BE2C (cell line): ENCODE data around the gene HEPACAM.
"Not testable (repeated sequence)": the region's sequence is repeated elsewhere in the genome, so short reads cannot be mapped to it uniquely, and the experiment has no call there.

Experiments
- DNase-seq: peaks from one replicate; pipeline ENCODE4 v3.0.0-alpha.2; 2020
- H3K27me3 ChIP-seq: fragments of 250-450 bp; sonication (Bioruptor Pico); 2 replicates; pipeline ENCODE4 v1.5.1; 2020; ENCODE audit warnings: mild to moderate bottlenecking
- H3K36me3 ChIP-seq: fragments of 250-450 bp; sonication (Bioruptor Pico); 2 replicates; pipeline ENCODE4 v1.5.1; 2020; ENCODE audit warnings: mild to moderate bottlenecking
- H3K4me1 ChIP-seq: fragments of 250-450 bp; sonication (Bioruptor Pico); 2 replicates; pipeline ENCODE4 v1.5.1; 2020
- H3K4me3 ChIP-seq: 2 replicates; pipeline ENCODE4 v1.5.1; 2011; ENCODE audit warnings: low read depth, low read length
- H3K9me3 ChIP-seq: fragments of 250-450 bp; sonication (Bioruptor Pico); 2 replicates; pipeline ENCODE4 v1.5.1; 2020
- TF ChIP-seq, protein P1 (sequence below): IDR thresholded peaks from 2 replicates; pipeline ENCODE4 v1.5.1; 2012; ENCODE audit warnings: mild to moderate bottlenecking, low read depth, low read length

HEPACAM gene

DNA sequence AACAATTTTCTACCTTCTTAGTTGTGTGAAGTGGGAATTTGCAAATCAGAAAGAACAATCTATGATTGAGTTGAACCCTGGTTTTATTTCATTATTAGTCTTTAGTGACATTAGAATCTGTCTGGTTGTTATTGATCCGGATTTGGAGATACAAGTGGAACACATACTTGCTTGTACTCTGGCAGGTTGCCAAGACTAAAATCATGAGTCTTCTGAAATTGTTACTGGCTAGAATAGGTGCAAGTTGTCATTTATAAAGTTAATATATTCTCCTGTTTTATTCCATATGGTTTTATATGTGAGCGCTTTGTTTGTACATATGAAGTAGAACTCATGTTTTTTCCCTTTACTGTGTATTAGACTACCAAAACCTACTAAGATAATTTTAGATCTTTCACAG is 41.2 kb upstream of the HEPACAM start:
- no peaks in the 10 kb centered on the region for H3K36me3 ChIP-seq
- no peaks in the 10 kb centered on the region for H3K4me1 ChIP-seq
- DNase-seq, result no peak
- TF ChIP-seq, protein P1, sequence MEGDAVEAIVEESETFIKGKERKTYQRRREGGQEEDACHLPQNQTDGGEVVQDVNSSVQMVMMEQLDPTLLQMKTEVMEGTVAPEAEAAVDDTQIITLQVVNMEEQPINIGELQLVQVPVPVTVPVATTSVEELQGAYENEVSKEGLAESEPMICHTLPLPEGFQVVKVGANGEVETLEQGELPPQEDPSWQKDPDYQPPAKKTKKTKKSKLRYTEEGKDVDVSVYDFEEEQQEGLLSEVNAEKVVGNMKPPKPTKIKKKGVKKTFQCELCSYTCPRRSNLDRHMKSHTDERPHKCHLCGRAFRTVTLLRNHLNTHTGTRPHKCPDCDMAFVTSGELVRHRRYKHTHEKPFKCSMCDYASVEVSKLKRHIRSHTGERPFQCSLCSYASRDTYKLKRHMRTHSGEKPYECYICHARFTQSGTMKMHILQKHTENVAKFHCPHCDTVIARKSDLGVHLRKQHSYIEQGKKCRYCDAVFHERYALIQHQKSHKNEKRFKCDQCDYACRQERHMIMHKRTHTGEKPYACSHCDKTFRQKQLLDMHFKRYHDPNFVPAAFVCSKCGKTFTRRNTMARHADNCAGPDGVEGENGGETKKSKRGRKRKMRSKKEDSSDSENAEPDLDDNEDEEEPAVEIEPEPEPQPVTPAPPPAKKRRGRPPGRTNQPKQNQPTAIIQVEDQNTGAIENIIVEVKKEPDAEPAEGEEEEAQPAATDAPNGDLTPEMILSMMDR, result no peak
- H3K9me3 ChIP-seq, result no peaks in the 10 kb centered on the region
- H3K27me3 ChIP-seq, result no peaks in the 10 kb centered on the region
- H3K4me3 ChIP-seq, result no peak overlapping the region

DNA sequence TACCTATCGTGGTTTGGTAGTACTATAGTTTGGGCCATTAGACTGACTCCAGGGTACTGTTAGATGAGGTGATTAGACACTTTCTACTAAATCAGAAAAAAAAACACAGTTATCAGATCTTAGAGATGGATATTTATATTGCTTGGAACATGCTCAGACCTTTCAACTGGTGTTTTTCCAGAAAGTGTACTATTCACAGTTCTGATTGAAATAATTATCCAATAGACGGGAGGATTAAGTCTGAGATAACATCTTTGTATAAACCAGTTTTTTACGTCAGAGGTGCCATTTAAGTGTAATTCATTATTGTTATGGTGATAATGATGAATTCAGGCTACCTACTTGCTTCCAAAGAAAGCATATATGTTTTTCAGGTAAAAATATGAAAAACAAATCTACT is 40.7 kb upstream of the HEPACAM start:
- DNase-seq, result no peak
- TF ChIP-seq, protein P1, result no peak
- Histone ChIP-seq H3K4me3 (no peak overlapping the region), H3K4me1 (no peaks in the 10 kb centered on the region), H3K9me3 (no peaks in the 10 kb centered on the region), H3K27me3 (no peaks in the 10 kb centered on the region), H3K36me3 (no peaks in the 10 kb centered on the region)

DNA sequence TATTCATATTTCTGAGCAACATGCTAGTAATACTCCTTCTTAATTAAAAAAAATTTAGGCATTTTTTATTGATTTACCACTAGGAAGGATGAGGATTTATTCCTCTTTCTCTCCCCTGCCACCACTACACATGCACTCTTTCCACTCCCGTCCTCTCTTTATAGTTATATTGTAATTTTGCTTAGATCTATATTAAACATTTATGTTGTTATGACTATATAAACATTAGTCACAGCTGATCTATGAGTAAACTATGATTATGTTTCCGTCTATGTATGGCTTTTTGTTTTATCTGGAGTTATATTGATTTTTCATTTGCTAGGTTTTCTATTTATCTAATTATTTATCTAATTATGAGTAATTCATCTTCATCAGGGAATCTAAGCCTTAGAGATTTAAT is 36.0 kb upstream of the HEPACAM start:
- Histone ChIP-seq H3K4me3 (no peak overlapping the region), H3K4me1 (no peaks in the 10 kb centered on the region), H3K9me3 (no peaks in the 10 kb centered on the region), H3K36me3 (no peaks in the 10 kb centered on the region), H3K27me3 (no peaks in the 10 kb centered on the region)
- TF ChIP-seq, protein P1, result no peak
- DNase-seq, result no peak

DNA sequence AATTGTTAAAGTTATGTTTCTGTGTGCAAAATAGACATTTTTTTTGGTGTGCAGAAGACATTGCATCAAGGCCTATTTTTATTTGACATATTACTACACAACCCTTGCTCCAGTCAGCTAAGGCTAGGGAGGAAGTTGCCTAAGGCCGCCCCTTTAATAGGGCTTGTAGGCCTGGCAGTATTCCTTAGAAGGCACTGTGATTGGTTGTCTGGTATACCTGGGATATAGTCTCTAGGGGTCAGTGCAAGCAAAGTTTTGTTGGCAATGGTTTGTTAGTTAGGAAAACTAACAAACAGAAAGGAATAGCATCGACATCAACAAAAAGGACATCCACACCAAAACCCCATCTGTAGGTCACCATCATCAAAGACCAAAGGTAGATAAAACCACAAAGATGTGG is 35.1 kb upstream of the HEPACAM start:
- no peaks in the 10 kb centered on the region for H3K9me3 ChIP-seq
- no peak for DNase-seq
- TF ChIP-seq, protein P1, result peak; percentile 10; the same call in 1 of the 2 replicates
- H3K4me3 ChIP-seq, result no peak overlapping the region
- H3K27me3 ChIP-seq, result no peaks in the 10 kb centered on the region
- H3K36me3 ChIP-seq, result no peaks in the 10 kb centered on the region
- H3K4me1 ChIP-seq, result no peaks in the 10 kb centered on the region

DNA sequence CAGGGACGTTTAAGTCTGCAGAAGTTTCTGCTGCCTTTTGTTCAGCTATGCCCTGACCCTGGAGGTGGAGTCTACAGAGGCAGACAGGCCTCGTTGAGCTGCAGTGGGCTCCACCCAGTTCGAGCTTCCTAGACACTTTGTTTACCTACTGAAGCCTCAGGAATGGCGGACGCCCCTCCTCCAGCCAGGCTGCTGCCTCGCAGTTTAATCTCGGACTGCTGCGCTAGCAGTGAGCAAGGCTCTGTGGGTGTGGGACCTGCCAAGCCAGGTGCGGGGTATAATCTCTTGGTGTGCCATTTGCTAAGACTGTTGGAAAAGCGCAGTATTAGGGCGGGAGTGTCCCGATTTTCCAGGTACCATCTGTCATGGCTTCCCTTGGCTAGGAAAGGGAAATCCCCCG is 32.4 kb upstream of the HEPACAM start:
- not testable (repeated sequence) for H3K27me3 ChIP-seq, H3K36me3 ChIP-seq, DNase-seq, H3K4me1 ChIP-seq, H3K4me3 ChIP-seq, H3K9me3 ChIP-seq

DNA sequence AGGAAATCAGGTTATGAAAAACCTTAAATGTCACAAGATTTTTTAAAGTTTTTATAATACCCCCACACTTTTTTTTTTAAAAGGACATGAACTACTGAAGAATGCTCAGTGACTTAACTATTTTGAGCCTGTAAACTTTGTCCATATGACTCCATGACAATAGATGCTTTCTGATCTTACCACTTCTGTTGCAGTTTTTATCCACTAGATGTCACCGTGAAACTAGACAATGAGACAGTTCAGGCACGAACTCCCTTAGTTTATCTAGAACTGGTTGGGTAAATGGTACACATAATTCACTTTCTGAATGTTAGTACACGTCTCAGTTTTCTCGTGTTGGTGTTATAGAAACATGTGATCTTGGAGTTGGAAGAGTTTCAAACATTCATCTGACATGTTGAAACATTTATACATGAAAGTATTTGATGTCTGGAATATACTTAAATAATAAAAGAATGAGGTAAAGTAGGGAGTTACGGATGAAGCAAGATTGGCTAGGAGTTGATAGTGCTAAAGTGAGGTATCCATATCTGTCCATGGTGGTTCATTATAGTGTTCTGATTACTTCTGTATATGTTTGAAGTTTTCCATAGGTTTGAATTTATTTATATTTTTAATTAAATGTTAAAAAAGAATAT is 26.2 kb upstream of the HEPACAM start:
- Histone ChIP-seq H3K27me3 (no peaks in the 10 kb centered on the region), H3K36me3 (no peaks in the 10 kb centered on the region), H3K4me1 (no peaks in the 10 kb centered on the region), H3K4me3 (no peak overlapping the region), H3K9me3 (no peaks in the 10 kb centered on the region)
- TF ChIP-seq, protein P1, result peak; percentile 79
- no peak for DNase-seq

DNA sequence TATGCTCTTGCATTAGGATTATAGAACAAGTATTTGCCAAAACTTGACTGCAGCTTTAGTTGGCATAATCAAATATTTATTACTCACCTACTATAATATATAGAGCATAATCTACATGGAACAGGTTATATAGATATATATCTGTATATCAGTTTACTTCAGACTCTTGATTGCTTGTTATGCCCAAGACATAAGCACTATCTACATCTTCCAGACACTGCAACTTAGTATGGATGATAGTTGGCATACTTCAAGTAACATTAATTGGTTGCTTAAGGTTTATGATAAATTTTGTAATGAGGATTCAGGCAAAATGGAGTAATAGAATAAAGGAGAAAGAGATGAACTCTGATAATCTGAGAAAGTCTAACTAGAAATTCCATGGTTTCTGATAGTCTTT is 19.2 kb upstream of the HEPACAM start:
- H3K36me3 ChIP-seq, result no peaks in the 10 kb centered on the region
- H3K9me3 ChIP-seq, result no peaks in the 10 kb centered on the region
- H3K27me3 ChIP-seq, result peaks cover 4% of the 10 kb centered on the region; the same call in 1 of the 2 replicates
- DNase-seq, result no peak
- no peaks in the 10 kb centered on the region; the same call in 1 of the 2 replicates for H3K4me1 ChIP-seq
- H3K4me3 ChIP-seq, result peak overlapping the region; percentile 79; the same call in 1 of the 2 replicates
- TF ChIP-seq, protein P1, result no peak
